GM19324 (cell line): ENCODE data around the gene TRAPPC11.

Experiments
- ATAC-seq: cut with Tn5 transposase; IDR thresholded peaks from one replicate; pipeline ENCODE4 v1.9.1; 2021; ENCODE audit warnings: mild to moderate bottlenecking, moderate library complexity; ENCODE audit not compliant: unreplicated experiment, low FRiP score

The TRAPPC11 gene

GRCh38 chr4:183751106-183751505, 92.0 kb downstream of the TRAPPC11 start:
- ATAC-seq = no peak

- ATAC-seq = no peak
These were observed 96.5 kb downstream of the TRAPPC11 start for GRCh38 chr4:183755596-183755995.

GRCh38 chr4:183757060-183757459, 98.0 kb downstream of the TRAPPC11 start:
- ATAC-seq = no peak

GRCh38 chr4:183758061-183758757, 99.1 kb downstream of the TRAPPC11 start:
- ATAC-seq = no peak

- ATAC-seq = no peak
These were observed 99.8 kb downstream of the TRAPPC11 start for GRCh38 chr4:183758758-183759447.

GRCh38 chr4:183760326-183760725, 101.2 kb downstream of the TRAPPC11 start:
- ATAC-seq = no peak
